NCI-H510A (cell line): Measurements from ENCODE around the gene SLC9B1.
"Not testable (repeated sequence)": the region's sequence is repeated elsewhere in the genome, so short reads cannot be mapped to it uniquely, and the experiment has no call there.

Source experiments
- DNase-seq: peaks from one replicate; lab custom pipeline; 2025; lab: John Stamatoyannopoulos, UW

Gene SLC9B1

DNA sequence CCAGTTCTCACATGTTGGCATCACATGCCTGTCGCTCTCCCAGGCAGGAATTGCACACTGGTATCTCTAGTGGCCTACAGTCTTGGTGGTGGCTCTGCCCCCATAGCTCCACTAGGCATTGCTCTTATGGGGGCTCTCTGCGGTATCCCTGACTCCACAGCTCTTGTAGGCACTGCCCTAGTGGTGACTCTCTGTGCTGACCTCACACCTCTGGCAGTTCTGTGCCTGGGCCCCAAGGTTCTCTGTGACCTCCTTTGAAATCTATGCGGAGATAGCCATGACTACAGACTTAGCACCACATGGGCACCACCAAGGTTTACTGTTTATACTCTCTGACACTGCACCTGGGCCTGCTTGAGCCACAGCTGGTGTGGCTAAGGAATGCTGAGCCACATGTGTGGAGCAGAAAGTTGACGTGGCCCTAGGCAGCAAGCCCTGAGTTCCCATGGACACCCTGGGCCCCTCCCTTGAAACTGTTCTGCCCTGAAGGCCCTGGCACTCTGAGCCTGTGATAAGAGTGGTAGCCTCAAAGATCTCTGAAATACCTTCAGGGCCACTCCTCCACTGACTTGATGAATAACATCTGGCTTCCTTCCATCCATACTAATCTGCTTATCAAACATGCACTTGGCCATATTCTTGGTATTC, 8.0 kb downstream of the SLC9B1 start:
- no peak for DNase-seq

DNA sequence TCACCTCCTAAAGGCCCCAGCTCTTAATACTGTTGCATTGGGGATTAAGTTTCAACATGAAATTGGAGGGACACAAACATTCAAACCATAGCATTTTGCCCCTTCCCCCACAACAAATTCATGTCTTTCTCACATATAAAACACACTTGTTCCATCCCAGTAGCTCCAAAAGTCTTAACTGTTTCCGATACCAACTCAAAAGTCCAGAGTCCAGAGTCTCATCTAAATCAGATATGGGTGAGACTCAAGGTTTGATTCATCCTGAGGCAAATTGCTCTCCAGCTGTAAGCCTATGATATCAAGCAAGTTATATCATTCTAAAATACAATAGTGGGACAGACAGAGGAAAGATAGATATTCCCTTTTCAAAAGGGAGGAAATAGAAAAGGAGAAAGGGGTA, 8.7 kb downstream of the SLC9B1 start:
- DNase-seq, result no peak

DNA sequence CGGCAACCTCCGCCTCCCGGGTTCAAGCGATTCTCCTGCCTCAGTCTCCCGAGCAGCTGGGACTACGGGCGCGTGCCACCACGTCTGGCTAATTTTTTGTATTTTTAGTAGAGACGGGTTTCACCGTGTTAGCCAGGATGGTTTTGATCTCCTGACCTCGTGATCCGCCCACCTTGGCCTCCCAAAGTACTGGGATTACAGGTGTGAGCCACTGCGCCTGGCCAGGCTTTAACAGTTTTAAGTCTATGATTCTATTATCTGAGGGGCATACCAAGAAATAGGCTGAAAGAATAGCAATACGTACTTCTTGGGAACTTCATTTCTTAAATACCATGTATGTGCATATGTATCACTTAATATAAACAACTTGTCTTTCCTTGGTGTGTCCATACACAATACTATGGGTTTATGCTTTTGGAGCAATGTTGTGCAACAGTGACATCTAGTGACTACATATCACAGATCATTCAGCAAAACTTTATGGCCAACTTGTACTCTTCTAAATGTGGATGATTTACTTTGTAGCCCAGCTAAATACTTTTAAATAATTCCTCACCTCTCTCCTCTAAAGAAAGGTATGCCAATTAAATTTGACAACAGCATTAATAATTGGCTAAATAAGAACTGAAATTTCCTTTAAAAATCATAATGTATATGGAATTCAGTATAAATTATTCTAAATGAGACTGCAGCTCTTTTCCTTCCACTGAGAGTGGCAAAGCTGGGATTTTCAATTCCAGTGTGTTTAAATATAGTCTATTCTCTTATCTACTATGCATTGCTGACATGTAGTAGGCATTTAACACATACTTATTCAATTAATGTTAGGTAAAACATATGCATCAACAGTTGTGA, 10.4 kb downstream of the SLC9B1 start:
- DNase-seq, result peak; percentile 0

DNA sequence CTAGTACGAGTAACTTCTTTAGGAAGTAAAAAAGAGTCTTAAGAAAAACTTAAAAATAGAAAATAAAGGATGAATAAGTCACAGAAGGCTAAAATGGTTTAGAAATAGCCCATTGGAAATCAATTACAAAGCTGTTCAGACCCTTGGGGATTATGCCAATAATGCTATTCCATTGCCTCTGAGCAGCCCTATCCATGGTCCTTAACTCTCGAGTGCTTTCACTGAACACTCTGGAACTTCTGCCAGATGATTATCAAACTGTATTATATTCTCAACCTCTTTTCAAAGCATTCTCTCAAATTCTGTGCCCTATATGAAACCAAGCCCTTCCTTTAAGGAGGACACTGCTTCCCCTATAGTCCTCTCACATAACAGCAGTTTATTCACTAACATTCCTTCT, 17.0 kb downstream of the SLC9B1 start:
- DNase-seq, result no peak

DNA sequence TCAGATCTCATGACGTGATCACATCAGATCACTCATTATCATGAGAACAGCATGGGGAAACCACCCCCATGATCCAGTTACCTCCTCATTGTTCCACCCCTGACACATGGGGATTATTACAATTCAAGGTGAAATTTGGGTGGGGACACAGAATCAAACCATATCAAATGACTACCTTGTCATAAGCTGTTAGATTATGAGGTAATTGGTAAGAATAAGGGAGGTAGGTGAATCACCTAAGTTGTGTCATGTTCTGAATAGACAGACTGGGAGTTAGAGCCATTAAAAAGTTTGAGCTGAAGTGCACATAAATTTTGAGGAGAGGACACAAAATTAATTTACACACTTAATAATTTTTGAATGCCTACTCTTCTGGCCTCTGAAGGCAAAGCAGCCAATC, 24.7 kb downstream of the SLC9B1 start:
- DNase-seq, result no peak

DNA sequence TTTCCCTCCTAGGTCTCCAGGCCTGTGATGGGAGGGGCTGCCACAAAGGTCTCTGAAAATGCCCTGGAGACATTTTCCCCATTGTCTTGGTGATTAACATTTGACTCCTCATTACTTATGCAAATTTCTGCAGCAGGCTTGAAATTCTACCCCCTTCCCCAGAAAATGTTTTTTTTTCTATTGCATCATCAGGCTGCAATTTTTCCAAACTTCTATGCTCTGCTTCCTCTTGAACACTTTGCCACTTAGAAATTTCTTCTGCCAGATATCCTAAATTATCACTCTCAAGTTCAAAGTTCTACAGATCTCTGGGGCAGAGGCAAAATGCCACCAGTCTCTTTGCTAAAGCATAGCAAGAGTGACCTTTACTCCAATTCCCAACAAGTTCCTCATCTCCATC, 25.5 kb downstream of the SLC9B1 start:
- DNase-seq, result not testable (repeated sequence)

DNA sequence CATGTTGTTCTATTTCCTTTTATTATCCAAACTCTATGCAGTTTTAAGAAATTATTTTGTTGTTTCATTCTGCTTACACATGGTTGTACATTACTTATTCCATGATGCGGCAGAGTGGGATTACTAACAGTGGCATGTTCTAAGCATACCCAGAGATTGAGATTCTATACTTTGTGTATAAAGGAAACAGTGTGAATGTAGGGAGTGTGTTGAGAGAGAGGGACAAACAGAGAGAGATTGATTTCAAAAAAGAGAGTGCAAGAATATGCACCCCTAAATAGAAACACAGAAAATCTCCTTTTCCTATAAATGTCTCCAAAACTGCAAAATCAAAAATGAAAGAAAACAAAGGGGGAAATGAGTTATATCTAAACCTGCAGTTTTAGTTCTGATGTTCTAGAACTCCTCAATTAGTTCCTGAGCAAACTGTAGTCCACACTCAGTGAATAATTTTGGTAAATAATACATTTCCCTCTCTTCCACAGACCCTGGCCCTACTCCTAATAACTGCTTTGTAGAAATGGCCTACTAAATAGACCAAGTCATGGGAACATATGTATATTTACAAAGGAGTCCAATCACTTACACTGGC, 31.0 kb downstream of the SLC9B1 start:
- no peak for DNase-seq

DNA sequence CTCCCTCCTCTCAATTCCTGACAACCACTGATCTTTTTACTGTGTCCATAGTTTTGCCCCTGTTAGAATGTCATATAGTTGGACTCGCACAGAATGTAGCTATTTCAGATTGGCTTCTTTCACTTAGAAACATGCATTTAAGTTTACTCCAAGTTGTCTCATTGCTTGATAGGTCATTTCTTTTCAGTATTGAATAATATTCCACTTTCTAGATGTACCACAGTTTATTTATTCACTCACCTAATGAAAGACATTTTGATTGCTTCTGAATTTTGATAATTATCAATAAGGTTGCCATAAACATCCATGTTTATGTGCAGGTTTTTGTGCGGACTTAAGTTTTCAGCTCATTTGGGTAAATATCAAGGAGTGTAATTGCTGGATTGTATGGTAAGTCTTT, 38.5 kb downstream of the SLC9B1 start:
- no peak for DNase-seq

DNA sequence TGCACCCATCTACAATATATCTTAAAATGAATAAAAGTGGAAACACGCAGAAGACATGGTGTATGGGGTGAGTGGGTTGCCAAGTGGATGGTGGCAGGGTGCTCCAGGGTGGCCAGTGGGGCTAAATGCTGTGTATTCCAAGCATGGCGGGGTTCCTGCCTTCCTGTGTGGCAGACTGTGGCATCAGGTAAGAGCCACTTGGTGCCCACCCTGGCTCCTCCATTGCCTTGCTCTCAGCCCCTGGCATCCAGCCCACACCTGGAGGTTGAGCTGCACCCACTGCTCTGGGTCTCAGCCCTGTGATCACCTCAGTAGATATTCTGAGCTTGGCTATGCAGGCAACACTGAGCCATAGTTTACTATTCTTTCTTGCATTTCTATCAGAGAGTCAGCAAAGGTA, 57.7 kb downstream of the SLC9B1 start:
- not testable (repeated sequence) for DNase-seq

DNA sequence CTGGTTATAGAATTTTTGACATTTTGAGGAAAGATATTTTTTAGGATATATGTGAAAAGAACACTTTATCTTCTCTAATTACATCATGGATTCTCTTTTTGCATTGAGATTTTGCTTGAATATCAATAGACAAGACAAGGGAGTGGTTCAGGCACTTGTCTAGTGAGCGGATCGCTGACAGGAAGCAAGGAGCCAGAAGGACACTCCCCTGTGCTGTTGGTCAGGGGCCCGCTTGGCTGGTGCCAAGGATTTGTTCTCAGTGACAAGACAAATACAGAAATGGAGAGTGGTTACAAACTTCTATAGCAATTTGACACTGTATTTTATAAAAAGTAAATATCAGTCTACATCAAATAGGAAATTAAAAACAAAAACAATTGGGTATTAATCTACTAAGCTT, 60.0 kb downstream of the SLC9B1 start:
- DNase-seq, result no peak

DNA sequence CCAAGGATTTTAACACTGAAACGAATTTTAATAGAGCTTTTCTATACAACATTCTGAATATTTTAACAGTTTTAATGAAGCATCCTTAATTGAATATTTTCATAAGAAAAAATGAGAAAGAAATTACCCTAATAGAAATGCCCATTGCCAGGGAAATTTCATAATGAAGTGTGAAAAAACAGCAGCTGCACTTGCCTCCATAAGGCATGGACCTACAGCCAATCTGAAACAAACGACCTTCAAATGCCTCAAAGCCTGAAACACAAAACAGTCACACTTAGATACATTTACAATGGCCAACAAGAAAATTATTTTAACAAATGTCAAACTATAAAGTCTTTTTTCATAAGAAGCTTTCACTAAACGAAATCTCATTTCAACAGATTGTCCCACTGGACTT, 74.4 kb downstream of the SLC9B1 start:
- no peak for DNase-seq

DNA sequence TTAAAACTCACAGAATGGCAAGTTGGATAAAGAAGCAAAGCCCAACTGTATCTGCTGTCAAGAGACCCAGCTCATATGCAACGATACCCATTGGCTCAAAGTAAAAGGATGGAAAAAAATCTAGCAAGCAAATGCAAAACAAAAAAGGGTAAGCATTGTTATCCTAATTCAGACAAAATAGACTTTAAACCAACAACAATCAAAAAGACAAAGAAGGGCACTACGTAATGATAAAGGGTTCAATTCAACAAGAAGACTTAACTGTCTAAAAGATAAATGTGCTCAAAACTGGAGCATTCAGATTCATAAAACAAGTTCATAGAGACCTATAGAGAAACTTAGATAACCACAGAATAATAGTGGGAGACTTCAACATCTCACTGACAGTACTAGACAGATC, 81.4 kb downstream of the SLC9B1 start:
- DNase-seq, result not testable (repeated sequence)

DNA sequence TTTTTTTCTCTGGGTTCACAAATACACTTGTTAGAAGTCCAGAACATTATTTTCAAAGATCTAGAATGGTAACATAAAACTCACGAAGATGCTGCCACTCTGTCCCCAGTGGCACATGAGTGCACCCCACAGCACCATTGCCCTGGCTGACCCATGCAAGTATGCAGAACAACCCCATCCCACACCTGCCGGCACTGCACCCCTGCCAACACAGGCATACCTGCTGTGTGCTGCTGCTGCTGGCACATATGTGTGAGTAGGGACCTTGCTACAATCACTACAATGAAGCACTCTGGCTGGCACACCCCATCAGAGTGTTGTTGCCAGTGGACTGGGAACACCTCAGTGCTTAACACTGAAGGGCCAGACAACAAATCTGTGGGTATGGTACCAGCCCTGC, 83.8 kb downstream of the SLC9B1 start:
- no peak for DNase-seq

DNA sequence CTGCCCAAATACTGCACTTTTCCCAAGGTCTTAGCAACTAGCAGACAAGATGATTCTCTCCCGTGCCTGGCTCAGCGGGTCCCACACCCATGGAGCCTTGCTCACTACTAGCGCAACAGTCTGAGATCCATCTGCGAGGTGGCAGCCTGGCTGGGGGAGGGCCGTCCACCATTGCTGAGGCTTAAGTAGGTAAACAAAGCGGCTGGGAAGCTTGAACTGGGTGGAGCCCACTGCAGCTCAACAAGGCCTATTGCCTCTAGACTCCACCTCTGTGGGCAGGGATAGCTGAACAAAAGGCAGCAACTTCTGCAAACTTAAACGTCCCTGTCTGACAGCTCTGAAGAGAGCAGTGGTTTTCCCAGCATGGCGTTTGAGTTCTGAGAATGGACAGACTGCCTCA, 99.8 kb downstream of the SLC9B1 start:
- not testable (repeated sequence) for DNase-seq

DNA sequence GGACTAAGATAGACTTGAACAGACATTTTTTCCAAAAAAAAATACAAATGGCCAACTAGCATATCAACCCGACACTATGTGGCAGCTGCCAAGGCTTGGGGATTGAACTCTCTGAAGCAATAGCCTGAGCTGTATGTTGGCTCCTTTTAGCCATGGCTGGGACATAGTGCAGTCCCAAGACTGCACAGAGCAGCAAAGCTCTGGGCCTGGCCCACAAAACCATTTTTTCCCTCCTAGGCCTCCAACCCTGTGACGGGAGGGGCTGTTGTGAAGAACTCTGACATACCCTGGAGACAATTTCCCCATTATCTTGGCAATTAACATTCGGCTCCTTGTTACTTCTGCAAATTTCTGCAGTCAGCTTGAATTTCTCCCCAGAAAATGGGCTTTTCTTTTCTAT, 100.6 kb downstream of the SLC9B1 start:
- DNase-seq, result no peak

DNA sequence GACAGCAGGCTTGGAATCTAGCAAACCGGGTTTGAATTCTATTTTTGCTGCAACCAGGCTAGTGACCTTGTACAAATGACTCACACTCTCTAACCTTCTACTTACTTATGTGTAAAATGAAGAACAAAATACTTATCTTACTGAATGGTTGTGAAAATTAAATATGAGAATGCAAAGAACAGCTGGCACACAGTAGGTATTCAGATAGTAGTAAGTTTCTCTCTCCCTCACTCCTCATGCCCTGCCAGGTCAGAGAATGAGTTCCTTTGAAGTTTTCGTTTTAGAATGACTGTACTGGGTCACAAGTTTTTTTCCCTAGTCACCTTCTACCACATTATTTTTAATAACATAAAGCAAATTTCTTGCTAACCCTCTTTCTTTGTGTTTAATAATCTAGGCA, 117.7 kb downstream of the SLC9B1 start:
- DNase-seq, result no peak

DNA sequence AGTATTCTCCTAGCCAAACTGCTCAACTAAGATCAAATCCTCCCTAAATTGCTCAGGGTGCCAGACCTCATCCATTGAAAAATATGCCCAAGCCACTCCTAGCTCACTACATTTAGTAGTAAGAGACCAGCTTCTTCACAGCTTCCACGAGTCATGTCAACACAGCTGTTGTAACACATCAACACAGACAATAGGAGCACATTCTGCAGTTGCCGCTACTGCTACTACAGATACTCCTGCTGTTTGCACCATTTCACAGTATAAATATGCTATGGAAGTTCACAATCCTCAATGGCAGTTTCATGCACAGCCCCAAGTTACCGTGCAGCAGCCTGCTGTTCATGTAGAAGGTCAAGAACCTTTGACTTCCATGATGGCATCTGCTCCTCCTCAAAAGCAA, 121.9 kb downstream of the SLC9B1 start:
- not testable (repeated sequence) for DNase-seq

DNA sequence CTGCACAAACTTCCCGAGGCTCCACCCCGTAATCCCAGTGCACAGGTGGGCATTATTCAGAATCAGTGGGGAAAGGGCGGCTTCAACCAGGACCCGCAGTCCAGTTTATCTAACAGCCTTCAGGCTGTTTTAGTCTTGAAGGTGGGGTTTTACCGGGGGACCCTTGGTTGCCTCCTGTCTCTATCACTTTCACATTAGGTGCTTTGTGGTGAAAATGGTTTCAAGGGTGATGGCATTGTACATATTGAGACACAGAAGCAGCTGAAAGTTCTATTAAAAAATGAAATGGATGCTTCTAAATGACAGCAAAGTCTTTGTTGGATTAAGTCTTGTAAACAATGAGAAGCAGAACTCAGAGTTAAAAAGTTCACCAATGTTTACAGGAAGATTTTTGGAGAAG, 123.0 kb downstream of the SLC9B1 start:
- DNase-seq, result not testable (repeated sequence)

DNA sequence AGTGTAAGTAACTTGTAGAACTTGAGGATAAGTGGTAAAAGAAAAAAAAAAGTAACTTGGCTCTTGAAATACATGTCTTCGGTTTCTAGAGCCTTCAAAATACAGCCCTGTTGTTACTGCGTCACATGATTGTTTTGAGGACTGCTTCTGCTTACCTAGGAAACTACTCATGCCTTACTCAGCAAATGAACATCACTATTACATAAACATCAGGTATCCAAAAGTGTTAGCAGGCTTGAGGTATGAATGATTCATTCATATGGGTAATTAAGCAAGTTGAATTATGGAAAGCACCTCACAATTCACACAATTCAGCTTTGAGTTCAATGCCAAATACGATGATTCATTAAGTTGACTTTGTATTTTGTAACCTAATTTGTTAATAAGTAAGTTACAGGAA, 129.6 kb downstream of the SLC9B1 start:
- not testable (repeated sequence) for DNase-seq

DNA sequence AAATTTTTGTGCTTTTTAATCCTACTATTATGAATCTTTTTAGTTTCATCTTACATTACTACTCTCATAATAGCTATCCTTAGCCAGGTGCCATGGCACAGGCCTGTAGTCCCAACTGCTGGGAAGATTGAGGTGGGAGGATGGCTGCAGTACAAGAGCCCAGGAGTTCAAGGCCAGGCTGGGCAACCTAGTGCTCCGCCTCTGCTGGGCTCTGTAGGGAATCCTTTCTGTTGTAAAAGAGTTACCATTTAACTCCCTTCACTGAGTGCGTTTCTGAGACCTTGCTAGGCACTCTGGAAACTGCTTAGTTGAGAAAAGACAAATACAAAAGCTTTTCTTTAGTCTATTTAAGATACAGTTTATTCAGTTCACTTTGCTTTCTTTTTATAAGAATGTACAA, 130.9 kb downstream of the SLC9B1 start:
- DNase-seq, result not testable (repeated sequence)

DNA sequence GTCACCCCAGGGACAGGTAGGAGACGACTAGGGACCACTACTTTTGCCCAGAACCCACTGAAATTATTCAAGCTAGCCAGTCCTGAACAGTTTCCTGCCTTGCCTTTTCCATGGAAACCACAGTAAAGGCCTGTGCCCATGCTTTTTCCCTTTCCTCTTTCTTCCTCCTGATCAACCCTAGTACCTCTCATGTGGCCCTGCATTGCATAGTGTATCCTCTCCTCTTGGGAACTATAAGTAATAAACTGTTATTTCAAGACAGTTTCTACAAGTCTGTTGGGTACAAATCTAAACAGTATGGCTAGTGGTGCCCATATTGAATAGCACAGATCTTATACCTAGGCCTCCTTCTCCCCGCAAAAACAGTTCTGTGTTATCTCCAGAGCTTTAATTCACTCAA, 136.2 kb downstream of the SLC9B1 start:
- DNase-seq, result no peak

DNA sequence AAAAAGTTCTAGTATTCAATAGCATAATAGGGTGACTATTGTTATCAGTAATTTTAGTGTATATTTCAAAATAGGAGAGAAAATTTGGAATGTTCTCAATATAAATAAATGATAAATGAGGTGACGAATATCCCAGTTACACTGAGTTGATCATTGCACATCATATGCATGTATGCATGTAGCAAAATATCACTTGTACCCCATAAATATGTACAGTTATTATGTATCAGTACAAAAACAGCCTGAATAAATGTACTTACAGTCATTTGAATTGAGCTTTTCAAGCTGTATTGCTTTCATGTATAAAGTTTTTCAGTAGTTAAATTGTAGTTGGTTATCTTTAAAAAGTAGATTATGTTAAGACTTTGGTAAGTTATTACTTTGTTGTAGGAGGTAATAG, 138.2 kb downstream of the SLC9B1 start:
- DNase-seq, result no peak

DNA sequence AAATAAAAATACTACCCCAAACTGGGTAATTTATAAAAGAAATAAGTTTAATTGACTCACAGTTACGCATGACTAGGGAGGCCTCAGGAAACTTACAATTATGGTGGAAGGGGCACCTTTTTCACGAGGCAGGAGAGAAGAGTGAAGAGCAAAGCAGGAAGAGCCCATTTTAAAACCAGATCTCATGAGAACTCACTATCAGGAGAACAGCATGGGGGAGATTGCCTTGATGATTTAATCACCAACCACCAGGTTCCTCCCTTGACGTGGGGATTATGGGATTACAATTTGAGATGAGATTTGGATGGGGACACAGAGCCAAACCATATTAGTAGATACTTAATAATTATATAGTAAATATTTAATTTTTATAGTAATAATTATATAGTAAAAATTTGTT, 140.6 kb downstream of the SLC9B1 start:
- DNase-seq, result no peak
